Measurements from ENCODE around the gene MYZAP.
"Not testable (repeated sequence)": the region's sequence is repeated elsewhere in the genome, so short reads cannot be mapped to it uniquely, and the experiment has no call there.

The MYZAP gene

DNA sequence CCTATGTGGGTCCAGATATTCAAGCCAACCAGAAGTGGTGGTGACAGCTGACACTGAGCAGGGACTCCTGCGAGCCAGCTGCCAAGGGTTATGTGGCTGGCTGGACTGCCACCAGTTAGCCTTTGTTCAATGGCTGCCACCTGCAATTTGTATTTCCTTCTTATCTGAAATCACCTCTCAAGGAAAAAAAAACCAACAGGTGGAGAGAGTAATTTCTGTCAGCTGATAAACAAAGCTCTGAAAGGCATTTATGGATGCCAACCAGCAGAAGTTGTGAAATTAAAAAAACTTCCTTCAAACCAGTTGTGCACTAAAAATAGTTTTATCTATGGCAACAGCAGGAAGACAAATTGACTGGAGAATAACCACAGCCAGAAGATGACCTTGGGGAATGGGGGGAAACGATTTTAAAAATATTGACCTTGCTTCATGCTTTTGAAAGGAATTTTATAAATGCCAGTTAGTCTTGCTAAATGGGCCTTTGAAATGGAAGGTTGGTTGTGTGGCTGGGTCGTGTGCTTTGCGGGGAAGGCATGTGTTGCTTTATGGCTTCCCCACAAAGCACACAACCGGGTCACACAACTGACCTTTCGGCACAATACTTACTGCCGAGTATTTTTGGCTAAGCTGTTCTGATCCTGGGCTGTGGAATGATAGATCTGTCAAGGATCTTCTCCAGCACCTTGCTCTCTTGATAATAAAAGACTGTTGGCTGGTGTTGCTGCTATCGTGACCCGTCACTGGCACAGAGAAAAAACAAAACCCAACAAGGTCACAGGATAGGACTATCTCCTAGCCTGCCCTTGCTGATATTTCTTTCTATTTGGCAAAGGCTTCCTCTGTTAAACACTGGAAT, 3.5 kb downstream of the MYZAP start:
- DNase-seq = no peak

GRCh38 chr15:57596301-57596855, 4.7 kb downstream of the MYZAP start:
- no peak for DNase-seq

- no peak for DNase-seq
Measured at GRCh38 chr15:57596978-57597377, 5.3 kb downstream of the MYZAP start.

GRCh38 chr15:57597431-57597830, 5.7 kb downstream of the MYZAP start:
- no peak for DNase-seq

DNA sequence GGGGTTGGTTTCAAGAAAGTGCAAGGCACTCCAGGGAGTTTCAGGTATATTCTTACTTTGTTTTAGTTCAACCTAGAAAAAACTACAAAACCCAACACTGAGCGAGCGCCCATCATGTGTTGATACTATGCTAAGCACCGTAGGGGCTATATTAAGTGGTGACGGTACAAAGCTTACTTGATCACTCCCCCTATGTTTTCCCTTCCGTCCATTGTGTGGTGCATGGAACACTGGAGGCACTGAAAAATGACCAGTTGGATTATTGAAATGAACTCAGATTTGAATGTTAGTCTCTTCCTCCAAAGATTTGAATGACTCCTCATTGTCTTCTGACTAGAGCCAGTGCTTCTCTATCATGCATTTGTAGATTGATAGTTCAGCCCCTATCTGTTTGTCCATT, 6.6 kb downstream of the MYZAP start:
- DNase-seq = no peak

- DNase-seq = no peak
Measured at GRCh38 chr15:57599296-57599810, 7.6 kb downstream of the MYZAP start.

- no peak for DNase-seq
Measured at GRCh38 chr15:57600197-57600596, 8.5 kb downstream of the MYZAP start.

GRCh38 chr15:57604507-57604906, 12.8 kb downstream of the MYZAP start:
- no peak for DNase-seq

DNA sequence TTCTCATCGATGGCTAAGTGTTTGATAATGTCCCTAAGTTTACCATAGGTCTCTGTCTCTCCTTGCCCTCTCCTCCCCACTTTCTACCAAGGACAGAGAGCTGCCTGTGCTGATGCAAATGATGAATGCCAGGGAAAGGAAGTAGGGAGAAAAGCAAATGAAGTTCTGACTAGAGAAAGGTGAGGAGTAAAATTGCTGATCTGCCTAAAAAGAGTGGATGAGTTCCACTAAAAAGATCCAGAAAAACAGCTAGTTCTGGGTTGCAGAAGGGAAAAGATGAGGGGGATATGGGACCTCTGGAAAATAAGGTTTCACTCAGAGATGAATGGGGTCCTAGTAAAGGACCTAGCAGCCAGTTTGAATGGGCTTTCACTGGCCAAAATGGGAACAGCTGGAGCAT, 13.8 kb downstream of the MYZAP start:
- no peak for DNase-seq

DNA sequence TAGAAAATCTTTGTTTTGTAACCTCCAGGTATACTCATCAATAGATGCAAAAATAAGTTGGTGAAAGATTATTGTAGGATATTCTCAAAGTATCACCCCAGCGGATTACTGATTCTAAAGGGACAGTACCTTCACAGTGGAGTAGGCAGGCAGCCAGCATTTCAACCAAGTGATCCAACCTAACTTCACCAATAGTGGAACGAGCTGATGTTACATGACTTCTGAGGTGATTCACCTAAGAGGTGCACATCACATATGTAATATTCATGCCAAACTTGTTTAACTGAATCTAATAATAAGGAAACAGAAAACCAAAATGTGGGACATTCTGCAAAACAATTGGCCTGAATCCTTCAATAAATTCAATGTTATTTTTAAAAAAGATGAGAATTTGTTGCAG, 14.3 kb downstream of the MYZAP start:
- no peak for DNase-seq

GRCh38 chr15:57606816-57607215, 15.1 kb downstream of the MYZAP start:
- DNase-seq = no peak

DNA sequence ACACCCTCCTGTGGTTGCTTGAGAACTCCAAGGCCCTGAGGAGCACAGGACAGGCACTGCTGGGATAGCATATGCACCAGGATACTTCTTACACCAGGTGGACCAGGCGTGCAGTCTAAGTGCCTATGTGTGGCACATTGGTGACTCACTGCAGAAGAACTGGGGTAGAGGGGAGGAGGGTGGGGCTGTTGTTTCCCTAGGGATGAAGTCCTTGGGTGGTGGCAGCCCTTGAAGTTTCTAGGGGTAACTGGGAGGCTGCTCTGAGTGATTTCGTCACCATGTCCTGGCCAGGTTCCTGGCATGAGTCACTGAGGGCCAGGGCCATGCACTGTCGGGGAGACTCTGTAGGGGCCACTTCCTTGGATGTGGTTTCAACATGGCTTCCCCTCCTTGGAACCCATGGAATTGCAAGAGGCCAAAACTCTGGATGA, 15.9 kb downstream of the MYZAP start:
- no peak for DNase-seq

DNA sequence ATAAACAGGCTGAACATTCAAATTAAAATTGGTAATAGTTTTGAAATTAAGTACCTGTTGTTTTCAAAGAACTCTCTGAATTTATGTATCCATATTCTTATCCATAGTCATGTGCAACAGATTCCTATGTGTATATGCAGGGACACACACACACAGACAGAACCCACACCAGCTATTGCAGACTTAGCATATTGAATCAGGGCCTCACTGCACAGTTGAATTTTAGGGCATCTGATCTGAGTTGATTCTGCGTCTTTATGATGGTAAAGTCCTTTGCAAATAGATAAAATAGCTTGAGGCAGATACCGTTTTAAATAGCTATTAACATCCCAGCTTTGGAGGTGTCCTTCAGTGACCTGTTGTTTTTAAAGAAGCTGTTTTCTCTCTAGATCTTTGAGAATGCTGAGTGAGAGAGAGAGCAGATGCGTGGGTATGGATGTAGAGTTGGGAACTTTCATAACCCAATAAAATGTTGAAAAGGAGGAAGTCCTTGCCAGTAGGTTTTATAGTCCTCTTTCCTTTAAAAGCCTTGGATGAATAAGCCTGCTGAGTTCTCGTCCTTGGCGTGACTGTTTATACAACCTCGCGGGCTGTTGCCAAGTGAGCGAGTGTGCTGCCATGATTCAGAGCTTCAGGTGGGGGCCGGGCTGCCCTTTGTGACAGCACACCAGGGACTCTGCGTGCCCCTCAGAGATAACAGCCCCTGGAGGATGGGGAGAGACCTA, 18.3 kb downstream of the MYZAP start:
- DNase-seq = no peak

DNA sequence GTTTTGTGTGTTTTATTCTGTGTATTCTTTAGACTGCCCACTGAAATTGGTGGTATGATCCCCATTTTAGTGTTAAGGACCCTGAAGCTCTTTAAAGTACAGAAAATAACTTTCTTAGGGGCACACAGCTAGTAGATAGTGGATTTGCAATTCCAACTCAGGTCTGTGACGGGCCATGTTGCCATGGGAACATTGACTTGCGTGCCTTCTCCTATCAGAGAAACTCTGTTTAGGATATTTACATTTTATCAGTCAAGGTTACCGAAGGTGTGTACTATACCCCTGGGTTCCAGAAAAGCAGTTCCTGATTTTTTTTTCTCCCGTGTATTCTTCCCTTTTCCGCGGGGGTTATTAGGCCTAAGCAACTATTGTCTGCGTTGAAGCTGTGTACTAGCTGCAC, 19.4 kb downstream of the MYZAP start:
- no peak for DNase-seq

GRCh38 chr15:57611938-57612337, 20.2 kb downstream of the MYZAP start:
- no peak for DNase-seq

- DNase-seq = no peak
Measured at GRCh38 chr15:57614241-57614640, 22.5 kb downstream of the MYZAP start.

DNA sequence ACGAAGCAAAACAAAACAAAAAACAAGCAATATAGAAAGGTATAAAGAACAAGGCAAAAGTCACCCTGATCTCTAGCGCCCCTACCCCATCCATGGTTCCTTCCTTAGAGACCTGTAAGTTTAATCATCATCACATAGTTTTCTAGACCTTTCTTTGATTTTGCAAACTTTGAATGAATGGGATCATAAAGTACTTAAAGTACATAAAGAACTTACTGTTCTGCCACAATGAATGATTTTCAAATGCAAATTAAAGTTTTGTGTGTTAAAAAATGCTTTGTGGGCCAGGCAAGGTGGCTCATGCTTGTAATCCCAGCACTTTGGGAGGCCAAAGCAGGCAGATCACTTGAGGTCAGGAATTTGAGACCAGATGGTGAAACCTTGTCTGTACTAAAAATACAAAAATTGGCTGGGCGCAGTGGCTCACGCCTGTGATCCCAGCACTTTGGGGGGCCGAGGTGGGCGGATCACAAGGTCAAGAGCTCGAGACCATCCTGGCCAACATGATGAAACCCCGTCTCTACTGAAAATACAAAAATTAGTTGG, 24.3 kb downstream of the MYZAP start:
- not testable (repeated sequence) for DNase-seq

DNA sequence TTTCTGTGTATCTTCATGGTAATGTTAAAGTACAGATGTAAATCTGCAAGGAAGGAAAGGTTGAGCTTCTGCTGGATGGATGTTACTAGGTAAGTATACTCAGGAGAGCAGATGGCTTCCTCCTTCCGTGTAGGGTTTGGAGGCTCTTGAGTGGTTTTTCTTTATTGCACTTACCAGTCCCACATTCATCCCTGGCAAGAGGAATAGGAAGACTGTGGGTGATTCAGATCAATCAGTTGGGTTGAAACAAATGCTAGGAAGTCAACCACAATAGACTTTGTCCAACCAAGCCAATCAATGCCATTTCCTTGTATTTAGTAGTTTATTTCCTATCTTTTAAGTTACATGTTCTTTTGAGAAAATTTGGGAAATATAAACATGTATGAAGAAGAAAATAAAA, 26.6 kb downstream of the MYZAP start:
- no peak for DNase-seq

DNA sequence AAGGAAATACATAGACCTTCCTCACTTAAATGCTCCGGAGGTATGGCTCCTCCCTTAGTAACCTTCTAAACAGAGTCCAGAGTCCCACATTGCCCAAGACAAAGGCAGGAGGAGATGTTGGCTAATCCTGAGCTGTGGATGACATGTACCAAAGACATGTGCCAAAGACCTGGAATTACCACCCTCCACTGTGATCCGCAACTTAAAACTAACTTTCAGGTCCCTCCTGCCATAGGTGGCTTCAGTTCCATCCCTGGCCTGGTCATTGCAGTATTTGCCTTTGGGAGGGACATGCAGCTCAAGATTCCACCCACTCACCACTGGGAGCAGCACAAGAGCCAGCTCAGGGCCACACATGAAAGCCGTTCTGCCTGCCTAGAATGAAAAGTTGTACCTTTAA, 28.0 kb downstream of the MYZAP start:
- no peak for DNase-seq

DNA sequence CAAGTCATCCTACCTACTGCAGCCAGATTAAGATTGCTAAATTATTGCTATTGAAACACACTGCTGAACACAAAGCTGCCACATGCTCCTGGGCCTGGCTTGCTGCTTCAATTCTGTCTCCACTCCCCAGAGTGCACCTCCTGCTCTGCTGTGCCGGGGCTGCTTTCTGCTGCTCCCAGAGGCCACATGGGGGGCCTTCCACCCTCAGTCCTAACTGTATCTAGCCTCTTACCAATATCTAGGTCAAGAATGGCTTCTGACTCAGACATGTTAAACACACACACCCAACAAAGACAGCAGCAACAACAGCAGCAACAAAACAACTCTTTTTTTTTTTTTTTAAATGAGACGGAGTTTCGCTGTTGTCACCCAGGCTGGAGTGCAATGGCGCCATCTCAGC, 33.0 kb downstream of the MYZAP start:
- no peak for DNase-seq

DNA sequence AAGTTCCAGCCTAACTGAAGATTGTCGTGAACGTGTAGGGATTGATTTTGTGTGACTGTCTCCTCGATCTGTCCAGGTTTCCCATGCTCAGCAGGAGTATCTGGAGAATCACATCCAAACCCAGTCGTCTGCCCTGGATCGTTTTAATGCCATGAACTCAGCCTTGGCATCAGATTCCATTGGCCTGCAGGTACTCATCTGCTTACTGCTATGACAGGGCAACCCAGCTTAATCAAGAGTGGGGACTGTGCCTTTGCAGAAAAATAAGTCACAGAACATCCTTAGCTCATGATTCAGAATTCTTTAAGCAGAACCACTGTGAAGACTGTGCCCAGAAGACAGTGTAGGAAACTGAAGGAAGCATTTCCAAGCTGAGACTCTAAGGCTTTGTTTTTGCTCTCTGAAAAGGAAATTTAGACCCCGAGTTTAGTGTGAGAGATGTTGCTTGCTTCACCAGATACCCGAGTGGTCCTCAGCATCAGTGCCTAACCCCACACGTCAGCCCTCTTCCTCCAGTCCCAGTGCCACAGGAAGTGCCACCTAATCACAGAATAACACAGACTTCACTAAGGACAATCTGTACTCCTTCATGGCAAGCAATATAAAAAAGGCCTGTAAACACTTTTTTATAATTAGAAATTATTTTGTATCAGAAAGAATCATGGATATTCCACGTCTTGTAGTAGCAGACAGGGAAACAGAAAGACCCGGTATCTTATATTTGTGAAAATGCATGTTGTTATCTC, 34.2 kb downstream of the MYZAP start:
- no peak for DNase-seq

GRCh38 chr15:57626713-57627440, 35.2 kb downstream of the MYZAP start:
- no peak for DNase-seq

All from NCI-H1417 treated with DMSO at 0.1 percent for 48 hours (cell line).